OCI-LY7 (cell line): ENCODE data around the gene LIN28B. TPM values are rescaled to one million over a fixed set of nuclear protein-coding genes. Genes with fewer than 3 reads are reported as not detected.

Source experiments
- BruUV-seq: library from RNA; stranded (reverse); fragments of 400-500 nt; replicated peaks from 2 replicates; lab custom pipeline; 2021; lab: Mats Ljungman, UMichigan
- CTCF ChIA-PET: fragments of 300-600 bp; sonication (Branson Sonifier 250); formaldehyde crosslinking; loops from one replicate; lab custom pipeline; 2022; ENCODE audit warnings: antibody characterized with exemption; ENCODE audit not compliant: unreplicated experiment; lab: Charles Lee
- POLR2A ChIA-PET: fragments of 300-600 bp; sonication (Branson Sonifier 250); formaldehyde crosslinking; loops from one replicate; lab custom pipeline; 2022; ENCODE audit warnings: antibody characterized with exemption; lab: Charles Lee
- DNase-seq: peaks from one replicate; pipeline ENCODE4 v3.0.0-alpha.2; 2015; ENCODE audit warnings: low spot score
- H2AFZ ChIP-seq: fragments of 200-600 bp; sonication (generic), shearing (Covaris generic); 2 replicates; pipeline ENCODE4 v1.6.1; 2014; ENCODE audit warnings: mild to moderate bottlenecking, antibody characterized with exemption, low read length, moderate library complexity
- H3K27ac ChIP-seq: fragments of 200-600 bp; sonication (generic); 2 replicates; pipeline ENCODE4 v1.5.1; 2014; ENCODE audit warnings: mixed run types, low read depth, mild to moderate bottlenecking, moderate library complexity, low read length, inconsistent platforms; ENCODE audit not compliant: poor library complexity, severe bottlenecking
- H3K36me3 ChIP-seq: fragments of 200-600 bp; sonication (generic); 2 replicates; pipeline ENCODE4 v1.6.1; 2014; ENCODE audit warnings: mild to moderate bottlenecking, antibody characterized with exemption, low read length, moderate library complexity, mixed read lengths; ENCODE audit not compliant: insufficient read depth
- H3K4me1 ChIP-seq: fragments of 200-600 bp; sonication (generic); 2 replicates; pipeline ENCODE4 v1.5.1; 2014; ENCODE audit warnings: mild to moderate bottlenecking, low read length; ENCODE audit not compliant: insufficient read depth, poor library complexity, severe bottlenecking
- H3K4me2 ChIP-seq: fragments of 200-600 bp; sonication (generic); 2 replicates; pipeline ENCODE4 v1.6.1; 2014; ENCODE audit warnings: mild to moderate bottlenecking, low read length
- H3K4me3 ChIP-seq: fragments of 200-600 bp; sonication (generic); 2 replicates; pipeline ENCODE4 v1.5.1; 2014; ENCODE audit warnings: mild to moderate bottlenecking, low read depth, low read length; ENCODE audit not compliant: poor library complexity, severe bottlenecking
- H3K79me2 ChIP-seq: fragments of 200-600 bp; sonication (generic); 2 replicates; pipeline ENCODE4 v1.6.1; 2016; ENCODE audit warnings: low read depth, mild to moderate bottlenecking, low read length, moderate library complexity, mixed read lengths; ENCODE audit not compliant: insufficient read depth
- H3K9me2 ChIP-seq: fragments of 200-600 bp; sonication (generic); 2 replicates; pipeline ENCODE4 v1.6.1; 2016; ENCODE audit warnings: mild to moderate bottlenecking, low read length, mixed read lengths; ENCODE audit not compliant: insufficient read depth
- H3K9me3 ChIP-seq: fragments of 200-600 bp; sonication (generic); 2 replicates; pipeline ENCODE4 v1.6.1; 2014; ENCODE audit warnings: mild to moderate bottlenecking, mixed run types, low read length, mixed read lengths
- H4K20me1 ChIP-seq: fragments of 200-600 bp; sonication (generic); 2 replicates; pipeline ENCODE4 v1.6.1; 2014; ENCODE audit warnings: mild to moderate bottlenecking, antibody characterized with exemption, low read length, moderate library complexity, mixed read lengths; ENCODE audit not compliant: insufficient read depth
- EZH2phosphoT487 ChIP-seq: fragments of 200-600 bp; sonication (generic); IDR thresholded peaks from 2 replicates; pipeline ENCODE4 v1.6.1; 2018; ENCODE audit warnings: low read depth, borderline replicate concordance, mild to moderate bottlenecking, mixed run types, antibody characterized with exemption, low read length, moderate library complexity, mixed read lengths
- intact Hi-C: fragments of 100-400 bp; cut with micrococcal nuclease; formaldehyde crosslinking; loops from one replicate; pipeline ENCODE4 v1.10.0; 2022; ENCODE audit not compliant: unreplicated experiment
- total RNA-seq, 2 experiments: library from RNA; depleted of rRNA in 1 of 2; stranded (reverse); fragments of >200 nt in 1 of 2; shearing (Covaris generic) in 1 of 2; gene quantifications; 2 replicates each; pipeline ENCODE4 v1.2.3, GENCODE V29; 2014 to 2022
- TF ChIP-seq, protein P1 (sequence below): fragments of 200-600 bp; sonication (generic); conservative IDR thresholded peaks from 2 replicates; pipeline ENCODE4 v1.5.1; 2014; ENCODE audit warnings: mild to moderate bottlenecking, antibody characterized with exemption, low read length, moderate library complexity, mixed read lengths

LIN28B gene
- total RNA-seq, 2 experiments from 2014 or later = not detected

GRCh38 chr6:105094133-105094640 lies 137.3 kb downstream of the LIN28B start:
- POLR2A ChIA-PET = interaction anchor here (0.7 kb wide), 1 partner anchor 234 kb away, joined by 5 read pairs; no protein-coding TSS in a partner anchor
- H2AFZ ChIP-seq = no peak overlapping the region
- no peaks in the 10 kb centered on the region for H3K9me2 ChIP-seq
- H3K4me3 ChIP-seq = no peak overlapping the region
- no TSS peak for BruUV-seq
- H3K4me1 ChIP-seq = no peaks in the 10 kb centered on the region
- DNase-seq = no peak
- H3K4me2 ChIP-seq = no peak overlapping the region
- H3K9me3 ChIP-seq = no peaks in the 10 kb centered on the region
- intact Hi-C loops = no loop called here
- TF ChIP-seq, protein P1, sequence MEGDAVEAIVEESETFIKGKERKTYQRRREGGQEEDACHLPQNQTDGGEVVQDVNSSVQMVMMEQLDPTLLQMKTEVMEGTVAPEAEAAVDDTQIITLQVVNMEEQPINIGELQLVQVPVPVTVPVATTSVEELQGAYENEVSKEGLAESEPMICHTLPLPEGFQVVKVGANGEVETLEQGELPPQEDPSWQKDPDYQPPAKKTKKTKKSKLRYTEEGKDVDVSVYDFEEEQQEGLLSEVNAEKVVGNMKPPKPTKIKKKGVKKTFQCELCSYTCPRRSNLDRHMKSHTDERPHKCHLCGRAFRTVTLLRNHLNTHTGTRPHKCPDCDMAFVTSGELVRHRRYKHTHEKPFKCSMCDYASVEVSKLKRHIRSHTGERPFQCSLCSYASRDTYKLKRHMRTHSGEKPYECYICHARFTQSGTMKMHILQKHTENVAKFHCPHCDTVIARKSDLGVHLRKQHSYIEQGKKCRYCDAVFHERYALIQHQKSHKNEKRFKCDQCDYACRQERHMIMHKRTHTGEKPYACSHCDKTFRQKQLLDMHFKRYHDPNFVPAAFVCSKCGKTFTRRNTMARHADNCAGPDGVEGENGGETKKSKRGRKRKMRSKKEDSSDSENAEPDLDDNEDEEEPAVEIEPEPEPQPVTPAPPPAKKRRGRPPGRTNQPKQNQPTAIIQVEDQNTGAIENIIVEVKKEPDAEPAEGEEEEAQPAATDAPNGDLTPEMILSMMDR = no peak
- TF ChIP-seq EZH2phosphoT487 = no peak
- H3K79me2 ChIP-seq = no peaks in the 10 kb centered on the region
- H4K20me1 ChIP-seq = no peaks in the 10 kb centered on the region
- CTCF ChIA-PET = no interaction called here
- H3K36me3 ChIP-seq = no peaks in the 10 kb centered on the region
- H3K27ac ChIP-seq = no peak overlapping the region

DNA sequence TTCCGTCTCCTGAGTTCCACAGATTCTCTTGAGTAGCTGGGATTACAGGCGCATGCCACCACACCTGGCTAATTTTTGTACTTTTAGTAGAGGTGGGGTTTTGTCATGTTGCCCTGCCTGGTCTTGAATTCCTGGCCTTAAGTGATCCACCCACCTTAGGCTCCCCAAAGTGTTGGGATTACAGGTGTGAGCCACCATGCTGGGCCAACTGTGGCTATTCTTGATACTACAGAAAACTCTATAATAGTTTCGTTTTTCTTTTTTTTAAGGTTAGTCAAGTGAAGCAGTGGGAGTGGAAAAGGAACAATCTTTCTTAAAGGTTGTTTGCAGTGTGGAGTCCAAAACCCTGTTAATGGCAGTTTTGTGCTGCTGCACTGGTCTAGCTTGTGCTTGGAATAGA lies 138.2 kb downstream of the LIN28B start:
- CTCF ChIA-PET = no interaction called here
- POLR2A ChIA-PET = interaction anchor here (0.7 kb wide), 1 partner anchor 228 kb away, joined by 3 read pairs; no protein-coding TSS in a partner anchor
- Histone ChIP-seq H4K20me1 (no peaks in the 10 kb centered on the region), H3K36me3 (no peaks in the 10 kb centered on the region), H3K4me1 (no peaks in the 10 kb centered on the region), H3K9me3 (no peaks in the 10 kb centered on the region), H3K4me3 (no peak overlapping the region), H3K4me2 (no peak overlapping the region), H2AFZ (no peak overlapping the region), H3K27ac (no peak overlapping the region), H3K79me2 (no peaks in the 10 kb centered on the region), H3K9me2 (no peaks in the 10 kb centered on the region)
- intact Hi-C loops = no loop called here
- DNase-seq = no peak
- no TSS peak for BruUV-seq
- TF ChIP-seq EZH2phosphoT487 = no peak
- TF ChIP-seq, protein P1 = no peak

GRCh38 chr6:105097288-105097687 lies 140.4 kb downstream of the LIN28B start:
- Histone ChIP-seq H3K4me2 (no peak overlapping the region), H3K79me2 (no peaks in the 10 kb centered on the region), H3K9me2 (no peaks in the 10 kb centered on the region), H3K4me1 (no peaks in the 10 kb centered on the region), H3K4me3 (no peak overlapping the region), H3K36me3 (no peaks in the 10 kb centered on the region), H2AFZ (no peak overlapping the region), H4K20me1 (no peaks in the 10 kb centered on the region), H3K27ac (no peak overlapping the region), H3K9me3 (no peaks in the 10 kb centered on the region)
- DNase-seq = no peak
- TF ChIP-seq EZH2phosphoT487 = no peak
- TF ChIP-seq, protein P1 = no peak
- intact Hi-C loops = no loop called here
- ChIA-PET CTCF (interaction anchor here (1.5 kb wide), 1 partner anchor 10 kb away, joined by 3 read pairs; no protein-coding TSS in a partner anchor), POLR2A (interaction anchor here (1.2 kb wide), 1 partner anchor 10 kb away, joined by 4 read pairs; no protein-coding TSS in a partner anchor)
- no TSS peak for BruUV-seq
